ENCODE results near the gene MBNL1. TPM values are rescaled to one million over a fixed set of nuclear protein-coding genes. Genes with fewer than 3 reads are reported as not detected.

The MBNL1 gene, protein sequence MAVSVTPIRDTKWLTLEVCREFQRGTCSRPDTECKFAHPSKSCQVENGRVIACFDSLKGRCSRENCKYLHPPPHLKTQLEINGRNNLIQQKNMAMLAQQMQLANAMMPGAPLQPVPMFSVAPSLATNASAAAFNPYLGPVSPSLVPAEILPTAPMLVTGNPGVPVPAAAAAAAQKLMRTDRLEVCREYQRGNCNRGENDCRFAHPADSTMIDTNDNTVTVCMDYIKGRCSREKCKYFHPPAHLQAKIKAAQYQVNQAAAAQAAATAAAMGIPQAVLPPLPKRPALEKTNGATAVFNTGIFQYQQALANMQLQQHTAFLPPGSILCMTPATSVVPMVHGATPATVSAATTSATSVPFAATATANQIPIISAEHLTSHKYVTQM
- 38.4 and 40.6 TPM in 2 replicates for polyA plus RNA-seq

DNA sequence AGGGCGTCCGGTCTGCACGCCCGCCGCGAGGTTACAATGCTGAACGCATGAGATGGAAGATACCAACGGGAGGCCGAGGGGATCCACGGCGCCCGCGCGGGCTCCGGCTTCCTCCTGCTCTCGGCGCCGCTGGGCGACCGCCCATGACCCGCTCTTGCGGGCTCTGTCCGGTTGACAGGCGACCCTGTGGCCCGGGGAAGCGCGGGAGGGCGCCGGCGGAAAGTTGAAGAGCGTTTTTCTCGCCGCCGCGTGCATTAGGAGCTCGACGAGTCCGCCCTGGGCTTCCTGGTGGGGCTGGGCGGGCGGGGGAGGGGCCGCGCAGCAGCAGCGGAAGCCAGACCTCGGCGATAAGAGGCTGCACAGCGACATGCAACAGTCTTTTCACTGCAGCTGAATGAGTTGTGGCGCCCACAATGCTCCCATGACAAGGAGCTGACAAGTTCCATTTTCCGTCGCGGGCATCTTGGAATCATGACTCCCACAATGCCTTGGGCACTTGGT lies at the start of gene MBNL1:
TSS of gene MBNL1 (plus strand) at position 375 of the 501 bp plus-strand sequence. CDS start 31,265 bp downstream, outside the sequence.

Data from Purkinje cell (primary cell).